Vagina (tissue), 2 donors: ENCODE results near the gene CPLX3. TPM values are rescaled to one million over a fixed set of nuclear protein-coding genes. Genes with fewer than 3 reads are reported as not detected.

Experiments used
- DNase-seq, 2 donors: peaks; one replicate each; pipeline ENCODE4 v3.0.0-alpha.2; 2017; ENCODE audit errors: extremely low spot score in 2 of 2
- H3K27ac ChIP-seq: fragments of 200-600 bp; sonication (generic); one replicate; pipeline ENCODE4 v1.5.1; 2019
- H3K27me3 ChIP-seq: fragments of 200-600 bp; sonication (generic); one replicate; pipeline ENCODE4 v1.5.1; 2019
- H3K36me3 ChIP-seq, 2 donors: fragments of 200-600 bp; sonication (generic); one replicate each; pipeline ENCODE4 v1.5.1; 2017 to 2019
- H3K4me1 ChIP-seq: fragments of 200-600 bp; sonication (generic); one replicate; pipeline ENCODE4 v1.5.1; 2019
- H3K4me3 ChIP-seq, 2 donors: fragments of 200-600 bp; sonication (generic); 1 replicate in 1 of 2; 2 replicates in 1 of 2; pipeline ENCODE4 v1.5.1; 2016 to 2019
- H3K9me3 ChIP-seq: fragments of 200-600 bp; sonication (generic); one replicate; pipeline ENCODE4 v1.5.1; 2019
- POLR2A ChIP-seq, 2 donors: fragments of 450-650 bp; IDR thresholded peaks; one replicate each; pipeline ENCODE4 v1.6.1; 2017; ENCODE audit warnings: antibody characterized with exemption in 2 of 2, mild to moderate bottlenecking in 2 of 2, moderate library complexity in 2 of 2
- POLR2AphosphoS5 ChIP-seq, 2 donors: sonication (generic); formaldehyde crosslinking; IDR thresholded peaks; one replicate each; pipeline ENCODE4 v1.9.0; 2017; ENCODE audit warnings: antibody characterized with exemption in 2 of 2, mild to moderate bottlenecking in 2 of 2, low read depth in 1 of 2; ENCODE audit not compliant: insufficient read depth in 1 of 2
- intact Hi-C: fragments of 100-400 bp; cut with DNase I; formaldehyde crosslinking; loops from one replicate; pipeline ENCODE4 v1.15.1; 2023
- total RNA-seq: library from RNA; depleted of rRNA; stranded (reverse); fragments of >200 nt; gene quantifications from one replicate; pipeline ENCODE4 v1.2.3, GENCODE V29; 2016
- TF ChIP-seq, protein P1 (sequence below), 3 experiments: fragments of 450-650 bp in 2 of 3; fragments of 200-600 bp in 1 of 3; sonication (generic) in 1 of 3; IDR thresholded peaks; one replicate each; pipeline ENCODE4 v1.5.1; 2017 to 2019; ENCODE audit warnings: antibody characterized with exemption in 3 of 3, mild to moderate bottlenecking in 2 of 3, moderate library complexity in 2 of 3

CPLX3 gene
- total RNA-seq, 1 donor from 2014 or later = not detected

DNA sequence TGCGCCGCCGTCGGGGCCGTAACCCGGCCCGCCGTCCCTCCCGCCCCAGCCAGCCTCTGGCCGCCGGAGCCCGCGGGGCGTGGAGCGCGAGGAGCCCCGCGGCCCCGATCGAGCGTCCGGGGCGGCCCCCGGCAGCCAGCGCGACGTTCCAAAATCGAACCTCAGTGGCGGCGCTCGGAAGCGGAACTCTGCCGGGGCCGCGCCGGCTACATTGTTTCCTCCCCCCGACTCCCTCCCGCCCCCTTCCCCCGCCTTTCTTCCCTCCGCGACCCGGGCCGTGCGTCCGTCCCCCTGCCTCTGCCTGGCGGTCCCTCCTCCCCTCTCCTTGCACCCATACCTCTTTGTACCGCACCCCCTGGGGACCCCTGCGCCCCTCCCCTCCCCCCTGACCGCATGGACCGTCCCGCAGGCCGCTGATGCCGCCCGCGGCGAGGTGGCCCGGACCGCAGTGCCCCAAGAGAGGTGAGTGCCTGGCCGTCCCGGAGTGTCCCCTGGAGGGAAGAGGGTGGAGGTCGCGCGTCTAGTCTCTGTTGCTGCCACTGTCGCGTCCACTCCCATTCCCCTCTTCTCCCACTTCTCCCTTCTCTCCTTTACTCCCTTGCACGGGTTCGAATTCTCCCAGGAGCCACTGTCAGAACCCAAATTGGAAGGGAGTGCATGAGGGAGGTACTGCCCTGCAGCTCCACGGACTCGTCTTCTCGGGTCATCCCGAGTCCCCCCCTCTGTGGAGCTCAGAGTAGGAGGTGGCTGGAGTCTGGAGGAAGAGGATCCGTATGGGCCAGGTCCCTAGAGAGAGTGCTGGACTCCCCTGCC lies 44.0 kb upstream of the CPLX3 start:
- TF ChIP-seq, protein P1, sequence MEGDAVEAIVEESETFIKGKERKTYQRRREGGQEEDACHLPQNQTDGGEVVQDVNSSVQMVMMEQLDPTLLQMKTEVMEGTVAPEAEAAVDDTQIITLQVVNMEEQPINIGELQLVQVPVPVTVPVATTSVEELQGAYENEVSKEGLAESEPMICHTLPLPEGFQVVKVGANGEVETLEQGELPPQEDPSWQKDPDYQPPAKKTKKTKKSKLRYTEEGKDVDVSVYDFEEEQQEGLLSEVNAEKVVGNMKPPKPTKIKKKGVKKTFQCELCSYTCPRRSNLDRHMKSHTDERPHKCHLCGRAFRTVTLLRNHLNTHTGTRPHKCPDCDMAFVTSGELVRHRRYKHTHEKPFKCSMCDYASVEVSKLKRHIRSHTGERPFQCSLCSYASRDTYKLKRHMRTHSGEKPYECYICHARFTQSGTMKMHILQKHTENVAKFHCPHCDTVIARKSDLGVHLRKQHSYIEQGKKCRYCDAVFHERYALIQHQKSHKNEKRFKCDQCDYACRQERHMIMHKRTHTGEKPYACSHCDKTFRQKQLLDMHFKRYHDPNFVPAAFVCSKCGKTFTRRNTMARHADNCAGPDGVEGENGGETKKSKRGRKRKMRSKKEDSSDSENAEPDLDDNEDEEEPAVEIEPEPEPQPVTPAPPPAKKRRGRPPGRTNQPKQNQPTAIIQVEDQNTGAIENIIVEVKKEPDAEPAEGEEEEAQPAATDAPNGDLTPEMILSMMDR (IDR thresholded peaks at IDR 0.05) = no peak
- TF ChIP-seq POLR2AphosphoS5 (IDR thresholded peaks at IDR 0.05; ENCODE audit: insufficient read depth in 1 of 2, low read depth in 1 of 2) (no peak), POLR2A (IDR thresholded peaks at IDR 0.05) (no peak)
- Histone ChIP-seq H3K4me3 (peak overlapping the region; percentile 76 to 93), H3K36me3 (no peaks in the 10 kb centered on the region), H3K9me3 (no peaks in the 10 kb centered on the region), H3K27me3 (no peaks in the 10 kb centered on the region), H3K27ac (peak overlapping the region; percentile 79), H3K4me1 (peaks cover 71% of the 10 kb centered on the region)
- intact Hi-C loops = loop anchor here (5.0 to 10.0 kb wide), 2 partner anchors 175 to 408 kb away; partner anchors contain the start of gene RPP25
- DNase-seq = no peak

DNA sequence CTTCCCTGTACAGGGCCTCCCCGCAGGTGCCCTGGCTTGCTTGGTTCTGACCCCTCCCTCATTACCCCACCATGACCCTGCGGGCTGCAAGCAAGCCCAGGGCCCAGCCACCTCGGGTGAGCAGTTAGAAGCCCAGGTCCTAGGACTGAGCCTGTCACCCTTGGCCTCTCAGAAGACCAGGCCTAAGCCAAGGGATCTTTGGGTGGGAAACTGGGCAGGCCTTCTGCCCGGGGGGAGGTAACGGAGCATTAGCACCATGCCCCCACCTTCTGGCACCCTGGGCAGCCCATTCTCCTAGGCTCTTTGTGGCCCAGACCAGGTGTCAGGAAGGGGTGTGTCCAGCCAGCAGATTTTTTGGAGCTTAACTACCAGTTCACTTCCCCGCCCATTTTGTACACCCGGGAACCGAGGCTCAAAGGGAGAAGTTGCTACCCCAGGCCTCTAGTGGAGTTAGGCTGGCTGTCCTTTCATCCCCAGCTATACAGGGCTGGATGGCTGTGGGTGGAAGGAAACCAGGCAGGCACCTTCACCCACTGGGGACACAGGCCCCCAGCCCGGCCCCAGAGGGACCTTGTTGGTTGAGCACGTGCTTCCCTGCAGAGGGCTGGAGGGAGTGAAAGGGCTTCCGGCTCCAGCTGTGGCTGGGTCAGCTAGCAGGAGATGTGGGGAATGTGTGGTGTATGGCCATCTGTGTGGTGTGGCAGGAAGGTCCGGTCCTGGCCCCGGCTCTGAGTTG lies 43.2 kb upstream of the CPLX3 start:
- TF ChIP-seq, protein P1 (IDR thresholded peaks at IDR 0.05) = no peak
- no peak for TF ChIP-seq POLR2AphosphoS5 (IDR thresholded peaks at IDR 0.05; ENCODE audit: insufficient read depth in 1 of 2, low read depth in 1 of 2)
- no peak for TF ChIP-seq POLR2A (IDR thresholded peaks at IDR 0.05)
- no peaks in the 10 kb centered on the region for H3K36me3 ChIP-seq
- no peak for DNase-seq
- peak overlapping the region; percentile 79 for H3K27ac ChIP-seq
- peak overlapping the region; percentile 76 to 93 for H3K4me3 ChIP-seq
- no peaks in the 10 kb centered on the region for H3K27me3 ChIP-seq
- peaks cover 72% of the 10 kb centered on the region for H3K4me1 ChIP-seq
- no peaks in the 10 kb centered on the region for H3K9me3 ChIP-seq
- intact Hi-C loops = loop anchor here (5.0 to 10.0 kb wide), 2 partner anchors 174 to 408 kb away; partner anchors contain the start of gene RPP25

DNA sequence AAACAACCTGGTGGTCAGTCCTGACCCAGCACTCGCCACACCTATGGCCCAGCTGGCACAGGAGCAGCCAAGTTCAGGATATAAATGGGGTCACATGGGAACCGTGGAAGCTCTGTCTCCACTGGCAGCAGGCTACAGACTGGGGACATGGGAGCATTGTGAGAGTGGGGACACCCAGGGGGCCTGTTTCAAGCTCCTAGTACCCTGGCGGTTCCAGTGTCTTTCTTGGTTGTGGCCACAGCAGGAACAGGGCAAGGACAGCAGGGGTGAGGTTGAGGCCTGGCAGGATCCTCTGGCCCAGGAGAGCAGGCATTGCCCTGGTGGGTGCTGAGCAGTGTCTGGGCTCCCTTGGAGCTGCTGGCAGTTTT lies 42.6 kb upstream of the CPLX3 start:
- H3K27ac ChIP-seq = peak overlapping the region; percentile 79
- peak overlapping the region; percentile 76 to 93 for H3K4me3 ChIP-seq
- intact Hi-C loops = loop anchor here (5.0 to 10.0 kb wide), 2 partner anchors 174 to 409 kb away; partner anchors contain the start of gene RPP25
- no peaks in the 10 kb centered on the region for H3K36me3 ChIP-seq
- peaks cover 78% of the 10 kb centered on the region for H3K4me1 ChIP-seq
- no peak for DNase-seq
- TF ChIP-seq POLR2A (IDR thresholded peaks at IDR 0.05) (no peak), POLR2AphosphoS5 (IDR thresholded peaks at IDR 0.05; ENCODE audit: insufficient read depth in 1 of 2, low read depth in 1 of 2) (no peak)
- TF ChIP-seq, protein P1 (IDR thresholded peaks at IDR 0.05) = no peak
- H3K27me3 ChIP-seq = no peaks in the 10 kb centered on the region
- no peaks in the 10 kb centered on the region for H3K9me3 ChIP-seq

DNA sequence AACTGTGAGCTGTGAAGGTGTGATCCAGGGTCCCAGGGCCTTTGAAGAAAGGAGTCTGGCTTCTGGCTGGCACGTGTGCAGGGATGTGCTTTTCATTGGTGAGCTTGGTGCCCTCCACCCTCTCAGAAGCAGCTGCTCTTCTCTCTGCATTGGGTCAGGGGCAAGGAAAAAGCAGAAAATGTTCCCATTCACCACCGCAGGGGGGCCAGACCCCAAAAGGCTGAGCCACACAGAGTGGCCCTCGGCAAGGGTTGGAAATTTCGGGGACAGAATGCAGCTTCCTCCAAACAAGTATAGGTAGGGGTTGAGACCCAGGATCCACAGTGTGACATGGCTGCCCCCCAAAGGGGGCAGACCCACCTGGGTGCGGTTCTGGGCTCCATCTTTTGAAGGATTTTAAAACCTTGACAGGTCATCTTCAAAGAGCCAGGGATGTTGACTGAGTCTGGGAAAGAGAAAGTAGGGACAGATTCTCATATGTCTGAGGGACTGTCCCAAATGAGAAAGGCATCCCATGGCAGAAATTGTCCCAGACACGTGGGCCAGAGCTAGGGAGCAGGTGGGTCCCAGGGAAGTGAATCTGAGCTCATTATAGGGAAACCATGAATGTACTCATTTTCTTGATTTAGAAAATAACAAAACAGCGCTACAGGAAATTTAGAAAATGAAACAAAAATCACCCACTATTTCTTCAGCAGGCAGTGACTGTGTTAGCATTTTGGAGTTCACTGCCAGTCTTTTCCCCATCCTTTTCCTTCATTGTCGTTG lies 41.8 kb upstream of the CPLX3 start:
- intact Hi-C loops = loop anchor here (5.0 to 10.0 kb wide), 2 partner anchors 173 to 410 kb away; partner anchors contain the start of gene RPP25
- no peak for TF ChIP-seq POLR2AphosphoS5 (IDR thresholded peaks at IDR 0.05; ENCODE audit: insufficient read depth in 1 of 2, low read depth in 1 of 2)
- TF ChIP-seq POLR2A (IDR thresholded peaks at IDR 0.05) = no peak
- TF ChIP-seq, protein P1 (IDR thresholded peaks at IDR 0.05) = no peak
- peak overlapping the region in 1 of 2 donors; percentile 76 for H3K4me3 ChIP-seq
- peaks cover 86% of the 10 kb centered on the region for H3K4me1 ChIP-seq
- DNase-seq = no peak
- no peaks in the 10 kb centered on the region for H3K9me3 ChIP-seq
- H3K36me3 ChIP-seq = no peaks in the 10 kb centered on the region
- no peaks in the 10 kb centered on the region for H3K27me3 ChIP-seq
- peak overlapping the region; percentile 79 for H3K27ac ChIP-seq
